Measurements from ENCODE around the gene DCAF12. TPM values are rescaled to one million over a fixed set of nuclear protein-coding genes. Genes with fewer than 3 reads are reported as not detected.

The DCAF12 gene
- total and polyA plus RNA-seq, 2 of the 8 experiments (the other 6 are each of a cell fraction or from before 2014, with no cell fraction given), result 22.7 to 29.2 TPM

- DNase-seq (ENCODE audit: low read depth in 1 of 2, low spot score in 2 of 2), result no peak
- WGBS, 2 experiments (ENCODE audit: extremely low coverage in 1 of 2, insufficient coverage in 1 of 2, insufficient read length in 1 of 2, insufficient replicate concordance in 2 of 2, low coverage in 1 of 2, low lambda C conversion rate in 2 of 2, missing lambda C conversion rate in 1 of 2), result 75% methylated on average over 3 of the region's 3 CpGs; no CpG with 5 or more reads in 1 of the 2 experiments
- no peak for TF ChIP-seq NRF1 (IDR thresholded peaks at IDR 0.05; ENCODE audit: low read depth, low read length)
Measured at GRCh38 chr9:34145165-34145564, 18.7 kb upstream of the DCAF12 start.

More at GRCh38 chr9:34145165-34145564, 18.7 kb upstream of the DCAF12 start:
- no peak overlapping the region for H4K5ac ChIP-seq (ENCODE audit: insufficient read length, low read depth, low read length)
- no peak overlapping the region for H3K14ac ChIP-seq (ENCODE audit: insufficient read length)
- H3K4me3 ChIP-seq (ENCODE audit: extremely low read depth in 1 of 4, insufficient read depth in 2 of 4, low read depth in 3 of 4, low read length in 4 of 4), result no peak overlapping the region
- no peak overlapping the region for H3K4me2 ChIP-seq (ENCODE audit: insufficient read depth in 1 of 2, low read depth in 2 of 2, low read length in 2 of 2)
- no peak overlapping the region for H2BK5ac ChIP-seq (ENCODE audit: low read depth, low read length)
- H2AFZ ChIP-seq (ENCODE audit: low read length), result peak overlapping the region; percentile 92
- CTCF ChIA-PET (ENCODE audit: partially characterized antibody), result interaction anchor here (0.6 to 1.7 kb wide), 4 partner anchors 10 to 217 kb away, joined by 3 to 5 read pairs (median 4); no protein-coding TSS in a partner anchor
- H2BK20ac ChIP-seq (ENCODE audit: low read length), result no peak overlapping the region
- H2BK12ac ChIP-seq (ENCODE audit: low read depth, low read length), result no peak overlapping the region
- no peaks in the 10 kb centered on the region for H3K23me2 ChIP-seq (ENCODE audit: low read depth, low read length)
- H3K9ac ChIP-seq (replicated peaks in 1 of 4; ENCODE audit: extremely low read depth in 1 of 4, low read depth in 3 of 4, low read length in 3 of 4), result no peak overlapping the region
- no peak overlapping the region for H3K23ac ChIP-seq (ENCODE audit: insufficient read length)
- no peaks in the 10 kb centered on the region for H3K79me1 ChIP-seq (ENCODE audit: low read depth, low read length)
- H2BK15ac ChIP-seq (ENCODE audit: low read length), result no peak overlapping the region
- no peaks in the 10 kb centered on the region for H3K4me1 ChIP-seq (replicated peaks in 1 of 4; ENCODE audit: control insufficient read depth in 3 of 4, insufficient read depth in 4 of 4, low read length in 3 of 4)
- no peak overlapping the region for H2AK5ac ChIP-seq (ENCODE audit: low read depth, low read length)
- POLR2A ChIA-PET (ENCODE audit: partially characterized antibody), result interaction anchor here (1.1 kb wide), 1 partner anchor 17 kb away, joined by 4 read pairs; no protein-coding TSS in a partner anchor
- no peaks in the 10 kb centered on the region for H3K27me3 ChIP-seq (replicated peaks in 1 of 4; ENCODE audit: control insufficient read depth in 3 of 4, extremely low read depth in 1 of 4, insufficient read depth in 3 of 4, low read length in 3 of 4)
- H2BK120ac ChIP-seq (replicated peaks; ENCODE audit: low read depth, low read length), result no peak overlapping the region
- H4K8ac ChIP-seq (ENCODE audit: extremely low read depth, insufficient read depth, low read length), result no peak overlapping the region
- no peak overlapping the region for H3K56ac ChIP-seq (replicated peaks; ENCODE audit: insufficient read length, low read depth, low read length)
- H3K27ac ChIP-seq (ENCODE audit: low read depth, low read length), result no peak overlapping the region
- H3K9me3 ChIP-seq (ENCODE audit: insufficient read depth in 2 of 2, low read depth in 1 of 2, low read length in 1 of 2), result no peaks in the 10 kb centered on the region
- no peaks in the 10 kb centered on the region for H3K36me3 ChIP-seq (ENCODE audit: control insufficient read depth in 2 of 4, insufficient read depth in 4 of 4, low read length in 3 of 4)
- H4K91ac ChIP-seq (replicated peaks; ENCODE audit: insufficient read length, low read length), result no peak overlapping the region
- H3K79me2 ChIP-seq (ENCODE audit: control insufficient read depth in 1 of 2, insufficient read depth in 2 of 2, low read length in 2 of 2), result no peaks in the 10 kb centered on the region
- H4K20me1 ChIP-seq (replicated peaks in 1 of 2; ENCODE audit: control insufficient read depth in 1 of 2, insufficient read depth in 2 of 2, low read length in 2 of 2), result no peaks in the 10 kb centered on the region
- no peak overlapping the region for H3K18ac ChIP-seq (ENCODE audit: extremely low read depth, low read length)
- FAIRE-seq, result no peak
- no peak overlapping the region for H3K4ac ChIP-seq (replicated peaks; ENCODE audit: insufficient read length, low read depth, low read length)
